Neural cell (in vitro differentiated cells): ENCODE results near the gene NAA35. TPM values are rescaled to one million over a fixed set of nuclear protein-coding genes. Genes with fewer than 3 reads are reported as not detected.

Experiments
- H2AFZ ChIP-seq: fragments of 200-600, 300-800 bp; sonication (generic), shearing (Covaris generic); 2 replicates; pipeline ENCODE4 v1.6.0; 2014; ENCODE audit warnings: low read depth, mild to moderate bottlenecking, antibody characterized with exemption, low read length, moderate library complexity
- H3F3A ChIP-seq: fragments of 200-600 bp; shearing (Covaris generic); 2 replicates; pipeline ENCODE4 v1.6.1; 2016; ENCODE audit warnings: mild to moderate bottlenecking, moderate library complexity, mixed read lengths, antibody characterized with exemption, low read length; ENCODE audit not compliant: insufficient read depth, poor library complexity, severe bottlenecking
- H3K27ac ChIP-seq: fragments of 200-600, 300-800 bp; sonication (generic), shearing (Covaris generic); 2 replicates; pipeline ENCODE4 v1.5.1; 2014; ENCODE audit warnings: mild to moderate bottlenecking, low read length, moderate library complexity
- H3K27me3 ChIP-seq: fragments of 300-800, 200-600 bp; sonication (generic), shearing (Covaris generic); 2 replicates; pipeline ENCODE4 v1.6.0; 2014; ENCODE audit warnings: mild to moderate bottlenecking, low read depth, low read length, moderate library complexity; ENCODE audit not compliant: insufficient read depth
- H3K36me3 ChIP-seq: fragments of 300-800, 200-600 bp; sonication (generic), shearing (Covaris generic); 2 replicates; pipeline ENCODE4 v1.5.1; 2014; ENCODE audit warnings: mild to moderate bottlenecking, antibody characterized with exemption, low read length, moderate library complexity; ENCODE audit not compliant: insufficient read depth
- H3K4me2 ChIP-seq: fragments of 300-800, 200-600 bp; sonication (generic), shearing (Covaris generic); 2 replicates; pipeline ENCODE4 v1.6.0; 2014; ENCODE audit warnings: mild to moderate bottlenecking, low read length
- H3K4me3 ChIP-seq: fragments of 300-800, 200-600 bp; sonication (generic), shearing (Covaris generic); 2 replicates; pipeline ENCODE4 v1.5.1; 2014; ENCODE audit warnings: mild to moderate bottlenecking, low read length, moderate library complexity
- H3K79me2 ChIP-seq: fragments of 200-600 bp; shearing (Covaris generic); replicated peaks from 2 replicates; pipeline ENCODE4 v1.6.0; 2014; ENCODE audit warnings: mild to moderate bottlenecking, low read length, moderate library complexity; ENCODE audit not compliant: insufficient read depth
- H3K9ac ChIP-seq: fragments of 300-800, 200-600 bp; sonication (generic), shearing (Covaris generic); 2 replicates; pipeline ENCODE4 v1.6.1; 2016; ENCODE audit warnings: mild to moderate bottlenecking, low read length, mixed read lengths
- H3K9me2 ChIP-seq: fragments of 200-600 bp; shearing (Covaris generic); 2 replicates; pipeline ENCODE4 v1.6.1; 2016; ENCODE audit warnings: mild to moderate bottlenecking, low read length, mixed read lengths; ENCODE audit not compliant: insufficient read depth
- H3K9me3 ChIP-seq: fragments of 200-600, 300-800 bp; sonication (generic), shearing (Covaris generic); 2 replicates; pipeline ENCODE4 v1.6.1; 2016; ENCODE audit warnings: mild to moderate bottlenecking, mixed run types, low read length, moderate library complexity, mixed read lengths
- H4K20me1 ChIP-seq: fragments of 200-600 bp; shearing (Covaris generic); 2 replicates; pipeline ENCODE4 v1.6.1; 2016; ENCODE audit warnings: mild to moderate bottlenecking, mixed run types; ENCODE audit not compliant: insufficient read depth
- CTCF ChIP-seq: fragments of 450-650 bp; IDR thresholded peaks from 2 replicates; pipeline ENCODE4 v1.5.1; 2014; ENCODE audit warnings: antibody characterized with exemption, mild to moderate bottlenecking, moderate library complexity; ENCODE audit not compliant: poor library complexity, severe bottlenecking
- EP300 ChIP-seq: fragments of 450-650 bp; conservative IDR thresholded peaks from 2 replicates; pipeline ENCODE4 v1.6.1; 2014; ENCODE audit warnings: antibody characterized with exemption, mild to moderate bottlenecking, moderate library complexity; ENCODE audit not compliant: poor library complexity, severe bottlenecking
- MXI1 ChIP-seq: fragments of 450-650 bp; conservative IDR thresholded peaks from 2 replicates; pipeline ENCODE4 v1.6.1; 2014; ENCODE audit warnings: antibody characterized with exemption, mild to moderate bottlenecking; ENCODE audit not compliant: poor library complexity, severe bottlenecking
- POLR2AphosphoS5 ChIP-seq: IDR thresholded peaks from 2 replicates; pipeline ENCODE4 v1.6.1; 2012
- RAD21 ChIP-seq: fragments of 450-650 bp; conservative IDR thresholded peaks from 2 replicates; pipeline ENCODE4 v1.6.1; 2014; ENCODE audit warnings: antibody characterized with exemption, mild to moderate bottlenecking, moderate library complexity
- REST ChIP-seq: IDR thresholded peaks from 2 replicates; pipeline ENCODE4 v1.6.1; 2012; ENCODE audit warnings: borderline replicate concordance
- TAF1 ChIP-seq: IDR thresholded peaks from 2 replicates; pipeline ENCODE4 v1.6.1; 2012; ENCODE audit warnings: low read depth
- polyA minus RNA-seq: library from RNA; depleted of rRNA, polyadenylated mRNA; stranded (reverse); fragments of >200 nt; gene quantifications from 2 replicates; pipeline ENCODE4 v1.2.3, GENCODE V29; 2014
- polyA plus RNA-seq: library from polyadenylated mRNA; depleted of rRNA; stranded (reverse); fragments of >200 nt; gene quantifications from 2 replicates; pipeline ENCODE4 v1.2.3, GENCODE V29; 2014

The NAA35 gene
- polyA plus RNA-seq = 26.0 and 28.6 TPM in 2 replicates
- 72.1 and 79.1 TPM in 2 replicates for polyA minus RNA-seq

GRCh38 chr9:85940832-85941621, at the start of gene NAA35:
Gene NAA35, plus strand, starts transcription at chr9:85941146. Its CDS starts 1,014 bp downstream, at chr9:85942160.
- H3K9ac ChIP-seq = peak within 1 kb of the TSS; percentile 81
- no peaks in the 10 kb centered on the region for H3F3A ChIP-seq
- peak within 1 kb of the TSS; percentile 84 for H3K4me2 ChIP-seq
- peaks cover 41% of the 10 kb centered on the region for H3K79me2 ChIP-seq
- no peaks in the 10 kb centered on the region for H4K20me1 ChIP-seq
- TF ChIP-seq REST = peak; percentile 70
- peak; percentile 72 for TF ChIP-seq MXI1
- TF ChIP-seq EP300 = peak; percentile 8
- TF ChIP-seq RAD21 = no peak
- peak; percentile 66 for TF ChIP-seq TAF1
- TF ChIP-seq CTCF = peak; percentile 22
- no peak for TF ChIP-seq POLR2AphosphoS5
- no peaks in the 10 kb centered on the region for H3K9me2 ChIP-seq
- H2AFZ ChIP-seq = peak within 1 kb of the TSS; percentile 77
- H3K36me3 ChIP-seq = peaks cover 3% of the 10 kb centered on the region
- H3K27ac ChIP-seq = peak within 1 kb of the TSS; percentile 84
- no peaks in the 10 kb centered on the region for H3K27me3 ChIP-seq
- H3K4me3 ChIP-seq = peak within 1 kb of the TSS; percentile 94
- H3K9me3 ChIP-seq = no peaks in the 10 kb centered on the region

DNA sequence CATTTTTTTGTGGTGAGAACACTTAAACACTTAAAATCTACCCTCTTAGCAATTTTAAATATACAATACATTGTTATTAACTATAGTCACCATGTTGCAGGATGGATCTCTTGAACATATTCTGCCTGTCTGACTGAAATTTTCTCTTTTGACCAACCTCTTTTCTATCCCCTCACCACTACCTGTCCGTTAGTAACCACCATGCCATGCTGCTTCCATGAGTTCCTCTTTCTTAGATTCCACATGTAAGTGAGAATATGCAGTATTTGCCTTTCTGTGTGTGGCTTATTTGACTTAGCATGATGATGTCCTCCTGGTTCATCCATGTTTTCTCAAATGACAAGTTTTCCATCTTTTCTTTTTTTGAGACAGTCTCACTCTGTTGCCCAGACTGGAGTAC, 48.5 kb upstream of the NAA35 start:
- H3K27me3 ChIP-seq = no peaks in the 10 kb centered on the region
- no peak overlapping the region for H2AFZ ChIP-seq
- no peak for TF ChIP-seq TAF1
- TF ChIP-seq CTCF = no peak
- no peak for TF ChIP-seq MXI1
- TF ChIP-seq EP300 = no peak
- no peak for TF ChIP-seq POLR2AphosphoS5
- no peak for TF ChIP-seq RAD21

More for the DNA sequence above, 48.5 kb upstream of the NAA35 start:
- Histone ChIP-seq H3K4me3 (no peak overlapping the region), H3K9me3 (no peaks in the 10 kb centered on the region), H3K36me3 (no peaks in the 10 kb centered on the region), H3K9ac (no peak overlapping the region), H3K27ac (no peak overlapping the region), H4K20me1 (no peaks in the 10 kb centered on the region), H3F3A (no peaks in the 10 kb centered on the region), H3K9me2 (no peaks in the 10 kb centered on the region), H3K4me2 (no peak overlapping the region), H3K79me2 (no peaks in the 10 kb centered on the region)
